Right atrium auricular region (tissue), 2 donors: Measurements from ENCODE around the gene SLC9A8. TPM values are rescaled to one million over a fixed set of nuclear protein-coding genes. Genes with fewer than 3 reads are reported as not detected.

ENCODE experiments used
- DNase-seq: peaks from one replicate; pipeline ENCODE4 v3.0.0-alpha.2; 2019; ENCODE audit warnings: low spot score
- H3K27ac ChIP-seq, 2 donors: fragments of 200-600 bp; sonication (generic); 1 replicate in 1 of 2; 2 replicates in 1 of 2; pipeline ENCODE4 v1.5.1; 2016 to 2019
- H3K27me3 ChIP-seq, 2 donors: fragments of 200-600 bp; sonication (generic); one replicate each; pipeline versions ENCODE4 v1.5.1 to v1.6.0; 2017 to 2019
- H3K36me3 ChIP-seq: fragments of 200-600 bp; sonication (generic); one replicate; pipeline ENCODE4 v1.5.1; 2016
- H3K4me1 ChIP-seq, 2 donors: fragments of 200-600 bp; sonication (generic); one replicate each; pipeline versions ENCODE4 v1.5.1 to v1.6.0; 2017 to 2019
- H3K4me3 ChIP-seq, 2 donors: fragments of 200-600 bp; sonication (generic); 1 replicate in 1 of 2; 2 replicates in 1 of 2; pipeline ENCODE4 v1.5.1; 2017 to 2019; ENCODE audit warnings: mild to moderate bottlenecking in 1 of 2, moderate library complexity in 1 of 2
- H3K9me3 ChIP-seq, 2 donors: fragments of 200-600 bp; sonication (generic); one replicate each; pipeline ENCODE4 v1.5.1; 2019
- total RNA-seq, 2 donors: library from RNA; depleted of rRNA; stranded (reverse); fragments of >200 nt; gene quantifications; one replicate each; pipeline ENCODE4 v1.1.0, GENCODE V29; 2016
- TF ChIP-seq, protein P1 (sequence below), 2 donors: fragments of 200-600 bp; sonication (generic); IDR thresholded peaks; one replicate each; pipeline ENCODE4 v1.5.1; 2019; ENCODE audit warnings: antibody characterized with exemption in 2 of 2

Gene SLC9A8
- total RNA-seq, 2 donors from 2014 or later = 5.8 to 6.3 TPM

DNA sequence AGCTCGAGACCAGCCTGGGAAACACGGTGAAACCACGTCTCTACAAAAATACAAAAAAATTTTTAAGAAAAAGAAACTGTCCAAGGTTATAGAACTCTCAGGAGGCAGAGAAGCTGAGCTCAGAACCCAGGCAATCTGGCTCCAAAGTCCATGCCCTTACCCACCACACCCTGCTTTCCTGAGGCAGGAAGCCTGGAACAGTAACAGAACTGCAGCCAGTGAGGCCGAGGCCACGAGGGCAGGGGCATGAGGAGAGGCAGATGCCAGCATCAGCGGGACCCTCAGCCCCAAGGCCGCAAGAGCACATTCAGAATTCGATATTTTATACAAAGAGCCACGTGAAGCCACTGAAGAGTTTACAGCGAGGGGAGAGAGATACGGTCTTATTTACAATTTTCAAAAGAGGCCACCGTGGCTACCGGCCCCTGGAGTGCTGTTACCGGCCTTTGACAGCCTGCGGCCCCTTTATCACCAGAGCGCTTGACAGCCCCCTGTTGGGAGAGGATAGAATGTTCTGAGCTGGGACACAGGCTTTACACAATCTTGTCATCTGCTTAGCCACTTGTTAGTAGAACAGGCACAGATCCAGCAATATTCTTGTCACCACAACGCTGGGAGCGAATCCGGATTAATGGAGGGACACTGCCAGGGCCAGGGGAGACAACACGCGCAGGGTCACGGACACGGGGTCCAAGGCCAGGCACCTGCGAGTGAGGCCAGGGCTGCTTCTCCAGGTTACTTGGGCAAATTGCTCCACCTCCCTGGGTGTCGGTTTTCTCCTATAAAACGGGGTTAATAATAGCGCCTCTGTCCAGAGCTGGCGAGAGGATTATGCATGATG, 97.1 kb downstream of the SLC9A8 start:
- Histone ChIP-seq H3K27me3 (no peaks in the 10 kb centered on the region), H3K4me3 (no peak overlapping the region), H3K4me1 (peaks cover 0 to 61% of the 10 kb centered on the region in 2 donors), H3K9me3 (no peaks in the 10 kb centered on the region), H3K27ac (peak overlapping the region; percentile 77 to 88), H3K36me3 (peaks cover 29% of the 10 kb centered on the region)
- TF ChIP-seq, protein P1, sequence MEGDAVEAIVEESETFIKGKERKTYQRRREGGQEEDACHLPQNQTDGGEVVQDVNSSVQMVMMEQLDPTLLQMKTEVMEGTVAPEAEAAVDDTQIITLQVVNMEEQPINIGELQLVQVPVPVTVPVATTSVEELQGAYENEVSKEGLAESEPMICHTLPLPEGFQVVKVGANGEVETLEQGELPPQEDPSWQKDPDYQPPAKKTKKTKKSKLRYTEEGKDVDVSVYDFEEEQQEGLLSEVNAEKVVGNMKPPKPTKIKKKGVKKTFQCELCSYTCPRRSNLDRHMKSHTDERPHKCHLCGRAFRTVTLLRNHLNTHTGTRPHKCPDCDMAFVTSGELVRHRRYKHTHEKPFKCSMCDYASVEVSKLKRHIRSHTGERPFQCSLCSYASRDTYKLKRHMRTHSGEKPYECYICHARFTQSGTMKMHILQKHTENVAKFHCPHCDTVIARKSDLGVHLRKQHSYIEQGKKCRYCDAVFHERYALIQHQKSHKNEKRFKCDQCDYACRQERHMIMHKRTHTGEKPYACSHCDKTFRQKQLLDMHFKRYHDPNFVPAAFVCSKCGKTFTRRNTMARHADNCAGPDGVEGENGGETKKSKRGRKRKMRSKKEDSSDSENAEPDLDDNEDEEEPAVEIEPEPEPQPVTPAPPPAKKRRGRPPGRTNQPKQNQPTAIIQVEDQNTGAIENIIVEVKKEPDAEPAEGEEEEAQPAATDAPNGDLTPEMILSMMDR (IDR thresholded peaks at IDR 0.05) = peak in 1 of 2 donors; percentile 49
- DNase-seq = no peak

DNA sequence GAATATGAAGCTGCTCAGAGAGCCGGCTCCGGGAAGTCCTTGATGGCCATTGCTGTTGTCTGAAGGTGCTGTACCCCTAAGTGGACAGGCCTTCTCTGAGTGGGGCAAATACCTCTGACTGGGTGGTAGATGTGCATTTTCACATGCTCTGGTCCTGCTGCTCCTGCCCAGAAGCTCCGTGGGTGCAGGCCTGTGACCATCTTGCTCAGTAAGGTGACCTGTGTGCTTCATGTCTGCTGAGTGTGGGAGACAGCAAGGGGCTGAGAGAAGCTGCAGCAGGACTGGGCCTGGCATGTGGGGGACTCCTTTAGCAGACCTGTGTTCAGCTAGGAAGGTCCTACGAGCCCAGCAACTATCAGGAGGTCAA, 97.7 kb downstream of the SLC9A8 start:
- H3K36me3 ChIP-seq = peaks cover 23% of the 10 kb centered on the region
- no peak overlapping the region for H3K4me3 ChIP-seq
- TF ChIP-seq, protein P1 (IDR thresholded peaks at IDR 0.05) = no peak
- H3K4me1 ChIP-seq = peaks cover 0 to 65% of the 10 kb centered on the region in 2 donors
- H3K27ac ChIP-seq = peak overlapping the region; percentile 77 to 88
- no peaks in the 10 kb centered on the region for H3K9me3 ChIP-seq
- H3K27me3 ChIP-seq = no peaks in the 10 kb centered on the region
- DNase-seq = no peak

DNA sequence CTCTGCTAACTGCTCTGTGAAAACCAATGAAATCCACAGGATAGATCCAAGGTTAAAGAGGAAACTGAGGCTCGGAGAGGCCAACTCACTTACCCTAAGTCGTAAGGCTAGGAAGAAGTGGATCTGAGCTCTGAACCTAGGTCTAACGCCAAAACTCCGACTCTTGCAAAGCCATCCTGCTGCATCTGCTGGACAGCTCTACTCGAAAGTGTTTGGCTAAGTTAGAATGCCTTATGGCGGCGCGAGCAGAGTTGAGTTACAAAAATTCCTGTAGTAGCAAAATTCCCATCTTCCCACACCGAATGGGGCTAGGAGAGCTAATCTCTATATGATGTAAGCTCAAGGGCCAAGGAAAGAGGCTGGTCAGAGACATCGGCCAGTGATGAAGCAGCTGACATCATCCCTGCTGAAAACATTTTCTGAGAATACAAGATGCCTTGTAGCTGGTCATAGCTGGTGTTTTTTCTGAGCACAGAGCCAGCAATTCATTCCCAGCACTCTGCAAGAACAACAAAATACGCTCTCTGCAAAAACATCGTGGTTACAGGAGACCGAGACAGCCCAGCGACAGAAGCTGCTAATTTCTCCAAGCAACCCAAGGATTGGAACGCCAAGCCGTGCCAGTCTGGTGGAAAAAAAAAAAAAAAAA, 100.9 kb downstream of the SLC9A8 start:
- Histone ChIP-seq H3K27ac (no peak overlapping the region), H3K9me3 (no peaks in the 10 kb centered on the region), H3K4me1 (peaks cover 0 to 71% of the 10 kb centered on the region in 2 donors), H3K27me3 (no peaks in the 10 kb centered on the region), H3K4me3 (no peak overlapping the region), H3K36me3 (peaks cover under 1% of the 10 kb centered on the region)
- TF ChIP-seq, protein P1 (IDR thresholded peaks at IDR 0.05) = no peak
- DNase-seq = no peak

DNA sequence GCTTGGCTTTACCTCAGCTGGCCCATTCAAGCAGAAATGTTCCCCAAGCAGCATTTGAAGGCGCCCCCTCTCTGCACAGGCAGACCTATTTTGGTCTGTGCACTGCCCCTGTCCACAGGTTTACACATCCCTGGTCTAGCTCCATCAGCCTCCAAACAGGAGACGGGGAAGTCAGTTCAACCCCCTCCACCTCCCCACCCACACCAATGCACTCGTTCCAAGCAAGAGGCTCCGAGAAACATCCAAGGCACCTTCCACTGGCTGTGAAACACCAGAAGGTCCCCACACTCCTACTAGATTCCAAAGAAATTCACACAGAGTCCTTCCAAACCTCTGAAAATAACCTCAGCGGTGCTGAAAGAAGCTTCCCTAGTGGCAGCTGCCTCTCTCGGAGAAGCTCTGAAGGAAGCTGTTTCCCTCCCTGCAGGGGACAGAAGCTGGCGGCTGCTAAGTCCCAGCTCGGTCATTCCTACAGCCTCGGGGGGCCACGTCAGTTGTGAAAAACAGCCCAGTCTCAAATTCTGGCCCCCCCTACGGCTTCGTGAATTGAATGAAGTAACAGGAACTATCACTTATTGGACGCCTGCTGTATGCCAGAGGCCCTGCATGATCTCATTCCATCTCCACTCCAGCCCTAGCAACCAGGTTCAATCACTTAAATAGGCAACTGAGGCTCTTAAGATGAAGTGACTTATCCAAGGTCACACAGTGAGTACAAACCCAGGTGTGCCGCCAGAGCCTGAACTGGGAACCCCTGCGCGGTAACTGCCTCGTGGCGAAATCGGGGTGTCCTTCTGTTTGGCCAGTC, 101.9 kb downstream of the SLC9A8 start:
- H3K9me3 ChIP-seq = no peaks in the 10 kb centered on the region
- no peaks in the 10 kb centered on the region for H3K36me3 ChIP-seq
- DNase-seq = no peak
- H3K4me1 ChIP-seq = peaks cover 0 to 61% of the 10 kb centered on the region in 2 donors
- TF ChIP-seq, protein P1 (IDR thresholded peaks at IDR 0.05) = no peak
- H3K27me3 ChIP-seq = no peaks in the 10 kb centered on the region
- peak overlapping the region; percentile 96 to 100 for H3K4me3 ChIP-seq
- H3K27ac ChIP-seq = peak overlapping the region; percentile 98

DNA sequence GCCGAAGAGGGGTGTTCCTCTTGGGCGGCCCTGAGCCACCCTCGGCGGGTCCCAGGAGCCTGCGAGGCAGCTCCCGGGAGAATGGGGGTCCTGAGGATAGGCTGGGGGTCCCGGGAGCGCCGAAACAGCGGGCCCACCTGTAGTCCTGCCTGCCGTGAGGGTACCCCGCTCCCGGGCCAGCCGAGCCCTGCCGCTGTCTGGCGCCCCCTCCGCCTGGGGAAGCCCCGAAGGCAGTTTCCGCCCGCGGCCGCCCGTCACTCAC, 102.4 kb downstream of the SLC9A8 start:
- H3K36me3 ChIP-seq = no peaks in the 10 kb centered on the region
- H3K27me3 ChIP-seq = no peaks in the 10 kb centered on the region
- H3K4me1 ChIP-seq = peaks cover 0 to 56% of the 10 kb centered on the region in 2 donors

More for the DNA sequence above, 102.4 kb downstream of the SLC9A8 start:
- peak overlapping the region; percentile 98 for H3K27ac ChIP-seq
- no peak for DNase-seq
- TF ChIP-seq, protein P1 (IDR thresholded peaks at IDR 0.05) = no peak
- H3K4me3 ChIP-seq = peak overlapping the region; percentile 96 to 100
- no peaks in the 10 kb centered on the region for H3K9me3 ChIP-seq
